ENCODE measurements around the gene DTYMK.

Gene DTYMK

GRCh38 chr2:241703032-241703604, 16.5 kb upstream of the DTYMK start:
- peak; percentile 14 for DNase-seq

- peak; percentile 78 for DNase-seq
Observed at GRCh38 chr2:241702155-241703031, 15.8 kb upstream of the DTYMK start.

GRCh38 chr2:241701399-241702154, 15.0 kb upstream of the DTYMK start, which contains the start of gene ING5:
TSS of gene ING5 (plus strand) at chr2:241702039. CDS start at chr2:241702066, 27 bp downstream.
- DNase-seq, result peak; percentile 94

DNA sequence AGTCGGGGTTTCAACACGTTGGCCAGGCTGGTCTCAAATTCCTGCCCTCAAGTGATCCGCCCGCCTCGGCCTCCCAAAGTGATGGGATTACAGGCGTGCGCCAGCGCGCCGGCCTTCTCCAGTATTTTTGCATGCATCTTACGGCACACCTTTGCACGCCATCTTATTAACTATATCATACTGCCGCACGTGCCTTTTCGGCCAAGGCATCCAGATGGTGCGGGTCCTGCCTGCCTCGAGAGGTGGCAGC, 14.5 kb upstream of the DTYMK start:
- DNase-seq, result no peak

- DNase-seq, result peak; percentile 70
Observed at GRCh38 chr2:241695651-241696050, 9.0 kb upstream of the DTYMK start.

DNA sequence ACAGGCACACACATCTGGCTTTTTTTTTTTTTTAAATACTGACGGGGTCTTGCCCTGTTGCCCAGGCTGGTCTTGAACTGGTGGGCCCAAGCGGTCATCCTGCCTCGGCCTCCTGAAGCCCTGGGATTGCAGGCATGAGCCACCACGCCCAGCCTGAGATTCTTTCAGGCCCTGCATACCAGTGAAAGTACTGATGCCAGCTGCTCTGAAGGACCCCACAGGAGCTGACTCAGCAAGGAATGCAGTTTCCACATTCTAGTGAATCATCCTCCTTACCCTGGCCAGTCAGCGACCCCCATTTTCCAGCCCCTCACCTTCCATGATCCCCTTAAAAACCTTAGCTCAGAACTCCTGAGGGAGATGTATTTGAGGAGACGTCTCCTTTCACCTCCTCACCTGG, 5.8 kb upstream of the DTYMK start:
- DNase-seq, result peak; percentile 87

DNA sequence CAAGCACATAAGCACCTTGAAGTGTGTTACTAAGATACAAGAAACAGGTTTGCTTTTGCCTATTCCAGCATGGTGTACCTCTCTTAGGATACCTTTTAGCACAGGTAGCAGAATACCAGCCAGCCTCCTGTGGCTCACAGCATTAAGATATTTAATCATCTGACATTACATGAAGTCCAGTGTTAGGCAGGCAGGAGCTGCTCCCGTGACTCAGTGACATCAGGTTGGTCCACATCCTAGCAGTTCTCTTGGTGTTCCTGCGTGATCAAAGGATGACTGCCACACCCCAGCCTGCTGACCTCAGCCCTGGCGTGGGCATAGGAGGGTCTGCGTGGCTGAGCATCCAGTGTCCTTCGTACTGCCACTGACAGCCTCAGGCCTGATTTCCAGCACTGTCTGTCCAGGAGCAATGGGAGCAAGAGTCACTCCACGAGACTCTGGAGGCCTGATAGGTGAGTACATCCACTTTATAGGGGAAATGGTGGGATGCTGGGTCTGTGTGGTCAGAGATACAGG, 3.6 kb upstream of the DTYMK start:
- no peak for DNase-seq

DNA sequence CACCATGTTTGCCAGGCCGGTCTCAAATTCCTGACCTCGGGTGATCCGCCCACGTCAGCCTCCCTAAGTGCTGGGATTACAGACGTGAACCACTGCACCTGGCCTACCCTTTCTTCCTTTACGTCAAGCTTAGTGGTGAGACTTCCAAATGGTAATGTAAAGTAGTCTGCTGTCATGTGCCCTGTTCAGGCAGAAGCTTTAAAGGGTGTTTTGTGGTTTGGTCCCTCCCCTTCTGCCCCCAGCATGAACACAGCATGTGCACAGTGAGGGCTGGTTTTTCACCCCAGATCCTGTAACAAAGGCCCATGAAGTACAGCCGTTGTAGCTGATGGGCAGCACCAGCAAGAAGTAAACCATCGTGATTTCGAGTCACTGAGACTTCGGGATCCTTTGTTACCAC, 2.7 kb upstream of the DTYMK start:
- DNase-seq, result no peak

- no peak for DNase-seq
Observed at GRCh38 chr2:241686324-241686649, 328 bp downstream of the DTYMK start.

GRCh38 chr2:241680827-241681599, 5.6 kb downstream of the DTYMK start:
- DNase-seq, result peak; percentile 86

GRCh38 chr2:241680044-241680443, 6.6 kb downstream of the DTYMK start:
- DNase-seq, result no peak

DNA sequence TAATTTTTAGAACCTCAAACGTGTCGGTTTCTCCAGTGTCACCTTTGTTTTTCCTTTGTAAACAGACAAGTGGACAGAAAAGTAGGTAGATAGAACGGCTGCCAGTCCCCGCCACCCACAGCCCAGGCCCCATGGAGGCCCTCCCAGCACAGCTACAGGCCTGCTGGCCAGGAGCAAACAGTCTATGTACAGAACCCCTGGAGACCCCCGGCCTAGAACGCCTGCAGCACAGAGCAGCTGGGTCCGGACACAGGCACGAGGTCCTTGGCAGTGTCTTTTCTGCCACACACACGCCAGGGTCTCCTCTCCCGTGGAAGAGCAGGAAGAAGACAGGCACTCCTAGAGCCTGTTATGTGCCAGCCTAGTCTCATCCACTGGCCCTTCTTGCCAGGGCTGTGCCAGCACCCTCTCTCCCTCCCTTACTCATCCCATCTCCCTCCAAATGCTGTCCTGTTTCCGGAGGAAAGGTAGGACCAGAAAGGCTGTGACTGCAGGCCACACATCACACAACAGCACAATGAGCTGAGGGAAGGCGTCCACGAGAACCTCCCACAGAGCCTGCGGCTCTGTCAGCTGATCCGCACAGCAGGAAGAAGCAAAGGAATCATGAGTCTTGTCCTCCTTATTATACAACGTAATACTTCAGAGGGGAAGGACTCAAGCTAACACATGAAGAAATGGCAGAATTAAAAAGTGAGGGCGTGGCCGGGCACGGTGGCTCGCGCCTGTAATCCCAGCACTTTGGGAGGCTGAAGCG, 7.7 kb downstream of the DTYMK start:
- no peak for DNase-seq

GRCh38 chr2:241678307-241678706, 8.3 kb downstream of the DTYMK start:
- DNase-seq, result no peak

DNA sequence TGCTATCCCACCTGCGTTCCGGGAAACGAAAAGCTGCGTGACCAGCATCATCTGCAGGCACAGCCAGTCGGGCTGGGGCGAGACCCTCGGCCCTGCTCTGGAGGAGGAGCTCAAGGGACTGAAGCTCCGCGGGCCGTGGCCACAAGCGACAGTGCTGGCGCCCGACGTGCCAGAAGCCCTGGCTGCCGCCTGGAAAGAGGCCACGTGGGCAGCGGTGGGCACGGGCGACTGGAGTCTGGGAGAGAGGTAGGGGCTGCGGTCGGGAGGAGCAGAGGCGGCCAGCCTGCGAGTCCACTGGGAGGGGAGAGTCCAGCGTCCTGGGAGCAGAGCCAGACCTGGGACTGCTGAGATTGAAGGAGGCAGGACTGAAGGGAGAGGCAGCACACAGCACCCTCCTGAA, 9.2 kb downstream of the DTYMK start:
- DNase-seq, result no peak

DNA sequence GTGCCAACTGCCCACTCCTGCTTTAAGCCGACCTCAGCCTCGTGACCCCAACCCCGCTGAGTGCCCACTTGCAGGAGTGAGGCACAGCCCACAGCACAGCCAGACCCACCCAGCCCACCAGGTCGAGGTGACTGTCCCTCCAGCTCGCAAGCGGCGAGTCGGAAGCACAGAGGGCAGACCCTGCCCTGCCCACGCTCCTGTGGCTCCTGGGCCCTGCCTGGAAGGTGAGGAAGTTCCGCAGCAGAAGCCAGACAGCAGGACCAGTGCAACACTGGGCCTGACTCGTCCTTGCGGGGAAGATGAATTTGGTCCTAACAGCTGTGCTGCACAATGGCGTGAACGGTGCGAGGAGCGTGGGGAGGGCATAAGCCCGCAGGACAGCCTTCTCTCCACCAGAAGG, 9.9 kb downstream of the DTYMK start:
- no peak for DNase-seq

DNA sequence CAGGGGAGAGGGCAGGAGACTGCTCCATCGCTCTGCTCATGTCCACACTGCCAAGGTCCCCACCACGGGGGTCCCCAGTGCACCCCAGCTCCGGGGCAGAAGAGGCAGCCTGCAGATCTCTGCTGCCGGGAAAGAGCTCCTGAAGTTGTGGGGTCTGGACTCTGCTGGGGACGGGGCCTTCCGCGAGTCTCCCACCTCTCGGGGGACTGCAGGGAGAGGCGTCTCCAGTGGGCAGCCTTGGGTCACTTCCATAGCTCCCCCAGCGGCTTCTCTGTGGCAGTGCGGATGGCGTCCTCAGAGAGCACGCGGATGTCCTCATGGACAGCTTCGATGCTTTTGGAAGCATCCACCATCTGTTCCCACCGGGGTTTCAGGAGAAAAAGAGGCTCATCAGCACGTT, 10.7 kb downstream of the DTYMK start:
- DNase-seq, result no peak

DNA sequence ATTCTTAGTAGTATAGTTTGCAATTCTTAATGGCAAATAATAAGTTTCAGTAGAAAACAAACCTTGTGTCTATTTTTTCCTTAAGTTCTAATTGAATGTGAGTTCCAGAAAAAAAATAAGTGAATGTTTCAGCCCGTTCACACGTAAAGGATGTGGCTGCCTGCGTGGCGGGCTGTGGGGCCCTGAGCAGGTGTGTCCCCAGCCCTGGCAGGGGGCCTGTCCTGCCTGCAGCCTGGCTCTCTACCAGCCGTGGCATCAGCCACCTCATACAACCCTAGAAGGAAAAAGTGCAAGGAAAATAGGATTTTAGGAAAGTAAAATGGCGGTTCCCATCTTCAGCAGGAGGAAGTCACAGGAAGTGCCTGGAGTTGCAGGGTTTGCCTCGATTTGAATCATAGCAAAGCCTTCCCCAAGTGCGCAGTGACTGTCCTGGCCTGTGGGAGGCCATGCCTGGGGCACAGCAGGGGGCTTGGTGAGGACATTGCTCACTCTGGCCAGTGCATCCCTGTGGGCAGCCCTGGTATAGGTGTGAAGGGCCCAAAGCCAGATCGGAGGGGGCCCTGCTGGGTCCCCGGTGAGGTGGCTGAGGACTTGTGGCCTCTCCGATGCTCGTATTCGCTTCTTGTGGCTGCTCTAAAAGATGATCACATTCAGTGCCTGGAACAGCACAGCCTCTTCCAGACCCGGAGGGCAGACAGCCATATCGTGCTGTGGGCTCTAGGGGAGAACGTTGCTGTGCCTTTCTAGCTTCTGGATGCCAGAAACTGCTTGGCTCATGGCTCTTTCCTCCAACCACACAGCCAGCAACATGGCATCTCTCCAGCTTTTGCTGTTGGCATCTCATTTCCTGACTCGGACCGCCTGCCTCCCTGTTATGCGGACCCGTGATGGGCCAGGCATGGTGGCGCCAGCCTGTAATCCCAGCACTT, 12.6 kb downstream of the DTYMK start:
- DNase-seq, result no peak

GRCh38 chr2:241673189-241673663, 13.4 kb downstream of the DTYMK start:
- no peak for DNase-seq

DNA sequence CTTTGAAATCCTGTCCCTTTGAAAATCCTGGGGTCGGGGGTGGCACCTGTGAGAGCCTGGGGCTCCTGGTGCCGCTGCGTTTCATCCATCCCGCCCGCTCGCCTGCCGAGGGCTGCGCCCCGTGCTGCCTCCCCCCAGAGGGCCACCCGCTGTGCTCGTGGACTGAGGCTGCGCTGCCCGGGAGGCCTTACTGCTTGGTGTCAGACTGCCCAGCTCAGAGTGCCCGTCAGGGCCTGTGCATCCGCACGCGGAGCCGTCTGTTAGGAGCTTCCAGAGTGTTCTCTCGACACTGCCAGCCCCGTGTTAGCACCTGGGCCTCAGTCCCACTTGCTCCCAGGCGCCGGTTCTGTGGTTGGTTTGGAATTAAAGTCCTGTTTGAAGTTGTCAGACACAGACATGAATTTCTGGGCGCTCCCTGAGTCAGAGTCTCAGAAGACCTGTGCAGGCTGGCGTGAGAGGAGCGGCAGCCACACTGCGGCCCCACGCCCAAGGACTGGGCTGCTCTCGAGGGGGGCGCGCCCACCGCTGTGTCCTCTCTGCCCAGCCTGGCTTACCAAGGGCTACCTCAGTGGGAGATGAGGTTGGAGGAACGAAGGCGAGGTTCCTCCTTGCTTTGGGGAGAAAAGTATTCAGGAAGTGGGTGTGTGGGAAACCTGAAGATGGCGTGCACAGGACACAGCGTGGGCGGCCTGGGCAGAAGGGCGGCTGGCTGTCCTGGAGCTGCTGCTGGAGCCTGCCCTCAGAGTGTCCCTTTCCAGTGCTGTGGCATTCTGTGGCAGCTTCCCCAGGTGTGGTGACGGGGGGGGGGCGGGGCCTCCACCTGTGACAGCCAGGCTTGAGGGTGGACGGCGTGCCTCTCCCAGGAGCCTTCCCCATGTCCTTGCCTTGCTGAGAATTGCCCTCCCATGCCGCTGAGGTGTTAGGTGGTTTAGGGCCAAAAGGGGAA, 14.1 kb downstream of the DTYMK start:
- DNase-seq, result no peak

All from fibroblast of skin of abdomen (primary cell).